Thymus (tissue), 11 donors: ENCODE measurements around the gene RASSF5. TPM values are rescaled to one million over a fixed set of nuclear protein-coding genes. Genes with fewer than 3 reads are reported as not detected.

Experiments
- DNase-seq, 9 donors: peaks; one replicate each; pipeline ENCODE4 v3.0.0-alpha.2; 2013; ENCODE audit warnings: low spot score in 9 of 9, low read depth in 6 of 9, missing footprints in 1 of 9
- H3K27ac ChIP-seq, 2 donors: one replicate each; pipeline ENCODE4 v1.5.1; 2013; ENCODE audit warnings: control low read depth in 1 of 2, low read depth in 1 of 2, low read length in 1 of 2, mild to moderate bottlenecking in 1 of 2, moderate library complexity in 1 of 2
- H3K27me3 ChIP-seq, 2 donors: one replicate each; pipeline ENCODE4 v1.5.1; 2013; ENCODE audit warnings: low read length in 1 of 2; ENCODE audit not compliant: control insufficient read depth in 2 of 2, insufficient read depth in 1 of 2
- H3K36me3 ChIP-seq, 2 donors: one replicate each; pipeline ENCODE4 v1.5.1; 2013; ENCODE audit warnings: low read length in 1 of 2, mild to moderate bottlenecking in 1 of 2, moderate library complexity in 1 of 2; ENCODE audit not compliant: control insufficient read depth in 2 of 2, insufficient read depth in 2 of 2
- H3K4me1 ChIP-seq, 2 donors: one replicate each; pipeline ENCODE4 v1.5.1; 2013; ENCODE audit warnings: low read length in 2 of 2; ENCODE audit not compliant: control insufficient read depth in 2 of 2, insufficient read depth in 2 of 2
- H3K4me3 ChIP-seq, 2 donors: one replicate each; pipeline ENCODE4 v1.5.1; 2013; ENCODE audit warnings: low read length in 2 of 2, control low read depth in 1 of 2, mild to moderate bottlenecking in 1 of 2
- H3K9me3 ChIP-seq, 2 donors: one replicate each; pipeline ENCODE4 v1.5.1; 2013; ENCODE audit warnings: low read length in 1 of 2, mild to moderate bottlenecking in 1 of 2; ENCODE audit not compliant: control insufficient read depth in 2 of 2, insufficient read depth in 1 of 2
- WGBS: extraction: QIAGEN DNeasy Blood & Tissue Kit; methylation state at CpG from one replicate; pipeline ENCODE4 v1.1.7; 2013; 5-methylcytosine and 5-hydroxymethylcytosine counted together
- polyA plus RNA-seq: library from polyadenylated mRNA; stranded (reverse); fragments of 200-250 nt; gene quantifications from one replicate; pipeline ENCODE4 v1.2.3, GENCODE V29; 2013
- total RNA-seq: library from RNA; stranded (reverse); fragments of 120-200 nt; gene quantifications from one replicate; pipeline ENCODE4 v1.2.4, GENCODE V29; 2013
- donor health status: healthy.

The RASSF5 gene
- total and polyA plus RNA-seq, 2 donors, result 54.3 to 73.4 TPM

DNA sequence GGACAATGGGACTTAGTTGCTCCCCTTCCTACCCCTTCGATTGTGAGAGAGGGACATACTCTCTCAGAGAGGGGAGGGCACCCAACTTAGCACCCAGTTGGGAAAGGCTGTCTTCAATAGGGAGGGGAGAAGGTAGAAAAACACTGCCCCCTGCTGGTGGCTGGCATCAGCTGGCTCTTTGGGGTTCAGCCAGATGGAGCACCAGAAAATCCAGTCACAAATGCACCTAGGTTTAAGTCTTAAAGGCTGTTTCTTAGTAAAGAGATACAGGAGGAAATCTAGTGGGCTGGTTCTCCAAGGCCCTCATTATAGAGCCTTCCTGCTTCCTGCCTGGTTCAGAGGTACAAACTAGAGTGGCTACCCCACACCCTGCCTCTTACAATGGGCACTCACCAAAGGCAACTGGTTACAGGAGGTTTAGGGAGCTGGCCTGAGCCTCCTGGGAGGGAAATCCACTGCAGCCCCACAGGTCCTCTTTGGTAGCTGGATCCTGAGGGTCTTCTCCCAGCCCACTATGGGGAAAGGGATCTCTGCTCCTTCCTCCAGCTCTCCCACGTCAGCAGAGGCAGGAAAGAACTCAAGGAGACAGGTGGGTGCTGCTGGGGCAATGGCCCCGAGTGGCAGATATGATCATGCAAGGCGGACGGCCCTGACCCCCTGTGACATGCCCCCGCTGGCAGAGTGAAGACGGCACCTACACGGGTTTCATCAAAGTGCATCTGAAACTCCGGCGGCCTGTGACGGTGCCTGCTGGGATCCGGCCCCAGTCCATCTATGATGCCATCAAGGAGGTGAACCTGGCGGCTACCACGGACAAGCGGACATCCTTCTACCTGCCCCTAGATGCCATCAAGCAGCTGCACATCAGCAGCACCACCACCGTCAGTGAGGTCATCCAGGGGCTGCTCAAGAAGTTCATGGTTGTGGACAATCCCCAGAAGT lies 76.6 kb downstream of the RASSF5 start:
- H3K36me3 ChIP-seq, result peaks cover 73 to 86% of the 10 kb centered on the region in 2 donors
- H3K4me3 ChIP-seq, result no peak overlapping the region
- H3K9me3 ChIP-seq, result no peaks in the 10 kb centered on the region
- peak in 7 of 9 donors; percentile 56 to 87 (median 75) for DNase-seq
- WGBS, result 91% methylated on average over 16 of the region's 16 CpGs
- H3K27ac ChIP-seq, result peak overlapping the region; percentile 36 to 46
- no peaks in the 10 kb centered on the region for H3K27me3 ChIP-seq
- peaks cover 34 to 48% of the 10 kb centered on the region in 2 donors for H3K4me1 ChIP-seq

DNA sequence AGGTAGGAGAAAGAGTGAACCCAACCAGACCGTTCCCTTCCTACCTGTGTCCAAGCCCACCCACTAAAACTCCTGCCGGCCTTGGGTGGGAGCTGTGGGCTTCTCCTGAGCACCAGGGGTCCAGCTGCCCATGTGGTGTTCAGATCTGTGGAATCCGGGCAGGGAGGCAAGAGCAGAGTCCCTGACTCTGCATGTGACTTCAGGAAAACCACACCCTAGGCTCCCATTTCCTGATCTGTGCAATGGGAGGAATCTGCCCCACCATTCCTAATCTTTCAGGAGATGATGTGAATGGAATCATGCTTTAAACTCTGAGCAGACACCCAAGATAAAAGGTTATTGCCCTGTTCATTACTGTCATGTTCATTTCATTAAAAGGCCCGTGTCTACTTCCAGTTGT lies 77.4 kb downstream of the RASSF5 start:
- H3K27me3 ChIP-seq, result no peaks in the 10 kb centered on the region
- H3K4me1 ChIP-seq, result peaks cover 30 to 41% of the 10 kb centered on the region in 2 donors
- no peak overlapping the region for H3K27ac ChIP-seq
- H3K36me3 ChIP-seq, result peaks cover 79 to 87% of the 10 kb centered on the region in 2 donors
- 95% methylated on average over 4 of the region's 4 CpGs for WGBS
- no peak for DNase-seq
- H3K9me3 ChIP-seq, result no peaks in the 10 kb centered on the region
- no peak overlapping the region for H3K4me3 ChIP-seq

DNA sequence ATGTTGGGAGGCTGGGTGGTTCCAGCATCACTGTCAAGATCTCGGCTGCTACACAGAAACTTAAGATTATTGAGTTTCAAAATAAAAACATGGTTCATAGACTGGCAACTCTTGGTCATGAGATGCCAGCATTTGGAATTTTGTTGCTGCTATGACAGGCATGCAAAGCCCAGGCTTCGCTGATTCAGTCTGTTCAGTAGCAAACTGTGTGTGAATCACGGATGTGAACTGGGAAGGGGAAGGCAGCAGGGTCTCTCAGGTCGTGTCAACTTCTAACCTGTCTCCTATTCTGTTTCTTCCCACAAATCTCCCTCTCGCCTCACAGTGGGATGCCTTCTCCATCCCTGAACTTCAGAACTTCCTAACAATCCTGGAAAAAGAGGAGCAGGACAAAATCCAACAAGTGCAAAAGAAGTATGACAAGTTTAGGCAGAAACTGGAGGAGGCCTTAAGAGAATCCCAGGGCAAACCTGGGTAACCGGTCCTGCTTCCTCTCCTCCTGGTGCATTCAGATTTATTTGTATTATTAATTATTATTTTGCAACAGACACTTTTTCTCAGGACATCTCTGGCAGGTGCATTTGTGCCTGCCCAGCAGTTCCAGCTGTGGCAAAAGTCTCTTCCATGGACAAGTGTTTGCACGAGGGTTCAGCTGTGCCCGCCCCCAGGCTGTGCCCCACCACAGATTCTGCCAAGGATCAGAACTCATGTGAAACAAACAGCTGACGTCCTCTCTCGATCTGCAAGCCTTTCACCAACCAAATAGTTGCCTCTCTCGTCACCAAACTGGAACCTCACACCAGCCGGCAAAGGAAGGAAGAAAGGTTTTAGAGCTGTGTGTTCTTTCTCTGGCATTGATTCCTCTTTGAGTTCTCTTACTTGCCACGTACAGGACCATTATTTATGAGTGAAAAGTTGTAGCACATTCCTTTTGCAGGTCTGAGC lies 79.4 kb downstream of the RASSF5 start:
- peak overlapping the region in 1 of 2 donors; percentile 20 for H3K27ac ChIP-seq
- H3K36me3 ChIP-seq, result peaks cover 85 to 94% of the 10 kb centered on the region in 2 donors
- H3K4me3 ChIP-seq, result no peak overlapping the region
- peaks cover 9 to 20% of the 10 kb centered on the region in 2 donors for H3K4me1 ChIP-seq
- H3K9me3 ChIP-seq, result no peaks in the 10 kb centered on the region
- DNase-seq, result no peak
- WGBS, result 94% methylated on average over 13 of the region's 13 CpGs
- no peaks in the 10 kb centered on the region for H3K27me3 ChIP-seq

DNA sequence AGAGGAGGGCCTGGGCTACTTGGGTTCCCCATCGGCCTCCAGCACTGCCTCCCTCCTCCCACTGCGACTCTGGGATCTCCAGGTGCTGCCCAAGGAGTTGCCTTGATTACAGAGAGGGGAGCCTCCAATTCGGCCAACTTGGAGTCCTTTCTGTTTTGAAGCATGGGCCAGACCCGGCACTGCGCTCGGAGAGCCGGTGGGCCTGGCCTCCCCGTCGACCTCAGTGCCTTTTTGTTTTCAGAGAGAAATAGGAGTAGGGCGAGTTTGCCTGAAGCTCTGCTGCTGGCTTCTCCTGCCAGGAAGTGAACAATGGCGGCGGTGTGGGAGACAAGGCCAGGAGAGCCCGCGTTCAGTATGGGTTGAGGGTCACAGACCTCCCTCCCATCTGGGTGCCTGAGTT lies 80.6 kb downstream of the RASSF5 start:
- no peak for DNase-seq
- H3K27ac ChIP-seq, result peak overlapping the region in 1 of 2 donors; percentile 56
- peaks cover 84 to 94% of the 10 kb centered on the region in 2 donors for H3K36me3 ChIP-seq
- no peaks in the 10 kb centered on the region for H3K27me3 ChIP-seq
- H3K4me3 ChIP-seq, result no peak overlapping the region
- 96% methylated on average over 14 of the region's 14 CpGs for WGBS
- no peaks in the 10 kb centered on the region for H3K9me3 ChIP-seq
- H3K4me1 ChIP-seq, result peaks cover 1 to 9% of the 10 kb centered on the region in 2 donors

DNA sequence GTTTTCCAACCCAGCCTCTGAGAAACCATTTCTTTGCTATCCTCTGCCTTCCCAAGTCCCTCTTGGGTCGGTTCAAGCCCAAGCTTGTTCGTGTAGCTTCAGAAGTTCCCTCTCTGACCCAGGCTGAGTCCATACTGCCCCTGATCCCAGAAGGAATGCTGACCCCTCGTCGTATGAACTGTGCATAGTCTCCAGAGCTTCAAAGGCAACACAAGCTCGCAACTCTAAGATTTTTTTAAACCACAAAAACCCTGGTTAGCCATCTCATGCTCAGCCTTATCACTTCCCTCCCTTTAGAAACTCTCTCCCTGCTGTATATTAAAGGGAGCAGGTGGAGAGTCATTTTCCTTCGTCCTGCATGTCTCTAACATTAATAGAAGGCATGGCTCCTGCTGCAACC lies 81.2 kb downstream of the RASSF5 start:
- WGBS, result 91% methylated on average over 6 of the region's 6 CpGs
- DNase-seq, result no peak
- H3K27ac ChIP-seq, result peak overlapping the region in 1 of 2 donors; percentile 56

DNA sequence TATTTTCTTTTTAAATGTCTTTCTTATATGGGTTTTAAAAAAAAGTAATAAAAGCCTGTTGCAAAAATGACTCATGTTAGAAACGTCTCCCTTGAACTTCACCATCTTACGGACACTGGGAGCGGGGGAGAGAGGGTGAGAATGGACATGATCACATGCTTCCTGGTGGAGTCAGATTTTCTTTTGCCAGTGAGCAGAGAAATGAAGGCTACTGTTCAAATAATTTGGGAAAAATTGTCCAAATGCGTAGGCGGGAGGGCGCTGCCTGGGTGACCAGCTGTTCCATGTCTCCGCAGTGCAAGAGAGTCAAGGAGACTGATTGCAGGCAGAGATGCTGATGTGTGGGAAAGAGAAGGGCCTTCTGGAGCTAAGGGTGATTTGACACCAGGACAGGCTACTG lies 81.9 kb downstream of the RASSF5 start:
- DNase-seq, result no peak
- Histone ChIP-seq H3K4me3 (no peak overlapping the region), H3K27ac (peak overlapping the region in 1 of 2 donors; percentile 25), H3K36me3 (peaks cover 74 to 92% of the 10 kb centered on the region in 2 donors), H3K27me3 (no peaks in the 10 kb centered on the region), H3K4me1 (peaks cover 0 to 2% of the 10 kb centered on the region in 2 donors), H3K9me3 (no peaks in the 10 kb centered on the region)
- 96% methylated on average over 7 of the region's 7 CpGs for WGBS

More for the DNA sequence above, 81.2 kb downstream of the RASSF5 start:
- no peak overlapping the region for H3K4me3 ChIP-seq
- no peaks in the 10 kb centered on the region for H3K9me3 ChIP-seq
- H3K4me1 ChIP-seq, result peaks cover 0 to 3% of the 10 kb centered on the region in 2 donors
- H3K36me3 ChIP-seq, result peaks cover 79 to 93% of the 10 kb centered on the region in 2 donors
- H3K27me3 ChIP-seq, result no peaks in the 10 kb centered on the region

DNA sequence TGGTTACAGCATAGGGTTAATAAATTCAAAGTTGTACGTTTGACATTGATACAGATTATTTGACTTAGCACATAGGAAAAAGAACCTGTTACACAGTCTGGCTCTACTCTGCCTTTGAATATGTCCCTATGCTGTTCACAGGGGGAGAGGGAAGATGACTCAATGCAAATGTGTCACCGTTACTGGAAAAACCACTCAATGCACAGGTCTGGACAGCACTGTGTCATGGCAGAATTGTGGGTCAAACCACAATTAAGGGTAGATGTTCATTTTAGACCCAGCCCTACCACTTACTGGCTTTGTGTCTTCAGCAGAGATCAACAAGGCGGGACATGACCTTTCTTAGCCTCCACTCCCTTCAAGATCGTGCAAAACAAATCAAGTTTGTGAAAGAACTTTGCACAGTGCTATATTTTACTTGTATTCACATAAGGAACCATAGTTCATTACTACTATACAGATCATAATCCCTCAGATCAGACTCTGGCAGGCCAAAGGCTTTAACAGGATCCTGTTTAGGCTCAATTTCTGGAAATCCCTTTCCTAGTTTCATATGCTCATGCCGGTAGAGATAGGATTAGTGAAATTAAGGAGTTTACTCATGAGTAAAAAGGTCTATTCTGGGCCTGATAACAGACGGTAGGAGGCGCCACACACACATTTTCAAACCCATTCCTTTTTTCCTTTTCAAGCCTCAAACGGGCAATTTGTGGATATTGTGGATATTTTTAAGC lies 82.9 kb downstream of the RASSF5 start:
- no peaks in the 10 kb centered on the region for H3K9me3 ChIP-seq
- H3K27ac ChIP-seq, result no peak overlapping the region
- WGBS, result 86% methylated on average over 8 of the region's 8 CpGs
- H3K27me3 ChIP-seq, result no peaks in the 10 kb centered on the region
- peaks cover 0 to 2% of the 10 kb centered on the region in 2 donors for H3K4me1 ChIP-seq
- no peak overlapping the region for H3K4me3 ChIP-seq
- peaks cover 71 to 91% of the 10 kb centered on the region in 2 donors for H3K36me3 ChIP-seq
- no peak for DNase-seq

DNA sequence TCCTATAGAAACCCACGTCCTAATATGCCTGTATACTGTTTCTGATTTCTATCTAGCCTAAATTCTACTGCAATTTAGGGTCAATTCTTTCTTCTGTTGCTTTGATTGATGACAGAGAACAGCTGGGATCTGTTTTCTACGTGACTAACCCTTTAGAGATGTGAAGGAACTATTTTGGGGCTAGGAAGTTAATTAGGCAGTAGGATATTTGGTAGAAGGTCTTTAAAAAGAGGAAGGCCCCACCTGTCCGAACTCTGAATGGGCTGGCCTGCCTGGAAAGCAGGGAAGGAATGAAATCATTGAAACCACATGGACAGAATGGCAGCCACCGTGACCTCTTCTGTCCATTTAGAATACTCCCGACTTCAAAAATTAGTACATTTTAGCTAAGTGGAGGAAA lies 83.9 kb downstream of the RASSF5 start:
- H3K4me3 ChIP-seq, result no peak overlapping the region
- no peak overlapping the region for H3K27ac ChIP-seq
- no peaks in the 10 kb centered on the region for H3K27me3 ChIP-seq
- DNase-seq, result no peak
- H3K36me3 ChIP-seq, result peaks cover 71 to 91% of the 10 kb centered on the region in 2 donors
- WGBS, result 97% methylated on average over 5 of the region's 5 CpGs
- H3K9me3 ChIP-seq, result no peaks in the 10 kb centered on the region
- peaks cover 0 to 2% of the 10 kb centered on the region in 2 donors for H3K4me1 ChIP-seq
